Kidney capillary endothelial cell (primary cell): Measurements from ENCODE around the gene FGF11.
"Not testable (repeated sequence)": the region's sequence is repeated elsewhere in the genome, so short reads cannot be mapped to it uniquely, and the experiment has no call there.

Experiments
- DNase-seq: peaks from one replicate; pipeline ENCODE4 v3.0.0-alpha.2; 2018; ENCODE audit warnings: low spot score

FGF11 gene

GRCh38 chr17:7480089-7480384 is 40.7 kb downstream of the FGF11 start:
- DNase-seq = no peak

DNA sequence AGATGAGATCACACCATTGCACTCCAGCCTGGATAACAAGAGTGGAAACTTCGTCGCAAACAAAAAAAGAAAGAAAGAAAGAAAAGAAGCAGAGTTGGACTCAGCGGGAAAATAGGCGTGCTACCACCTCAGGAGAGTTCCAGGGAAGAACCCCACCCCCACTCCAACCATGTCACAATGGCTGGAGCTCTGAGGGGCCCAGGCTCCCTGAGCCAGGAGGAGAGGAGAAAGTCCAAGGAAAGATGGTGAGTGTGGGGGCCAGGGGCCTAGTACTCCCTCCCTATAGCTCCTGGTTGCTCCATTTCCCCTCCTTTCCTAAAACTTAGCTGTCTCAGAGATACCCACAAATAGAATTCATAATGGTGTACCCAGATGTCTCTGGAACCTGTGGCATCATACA is 42.0 kb downstream of the FGF11 start, which contains the start of gene SLC35G6:
TSS of gene SLC35G6 (plus strand) at position 172 of the 400 bp plus-strand sequence. CDS start at position 243, 71 bp downstream.
- not testable (repeated sequence) for DNase-seq

GRCh38 chr17:7481842-7482741 is 42.8 kb downstream of the FGF11 start:
- not testable (repeated sequence) for DNase-seq

GRCh38 chr17:7482742-7483088 is 43.4 kb downstream of the FGF11 start:
- DNase-seq = not testable (repeated sequence)

GRCh38 chr17:7483255-7484066 is 44.1 kb downstream of the FGF11 start:
- DNase-seq = peak; percentile 87

DNA sequence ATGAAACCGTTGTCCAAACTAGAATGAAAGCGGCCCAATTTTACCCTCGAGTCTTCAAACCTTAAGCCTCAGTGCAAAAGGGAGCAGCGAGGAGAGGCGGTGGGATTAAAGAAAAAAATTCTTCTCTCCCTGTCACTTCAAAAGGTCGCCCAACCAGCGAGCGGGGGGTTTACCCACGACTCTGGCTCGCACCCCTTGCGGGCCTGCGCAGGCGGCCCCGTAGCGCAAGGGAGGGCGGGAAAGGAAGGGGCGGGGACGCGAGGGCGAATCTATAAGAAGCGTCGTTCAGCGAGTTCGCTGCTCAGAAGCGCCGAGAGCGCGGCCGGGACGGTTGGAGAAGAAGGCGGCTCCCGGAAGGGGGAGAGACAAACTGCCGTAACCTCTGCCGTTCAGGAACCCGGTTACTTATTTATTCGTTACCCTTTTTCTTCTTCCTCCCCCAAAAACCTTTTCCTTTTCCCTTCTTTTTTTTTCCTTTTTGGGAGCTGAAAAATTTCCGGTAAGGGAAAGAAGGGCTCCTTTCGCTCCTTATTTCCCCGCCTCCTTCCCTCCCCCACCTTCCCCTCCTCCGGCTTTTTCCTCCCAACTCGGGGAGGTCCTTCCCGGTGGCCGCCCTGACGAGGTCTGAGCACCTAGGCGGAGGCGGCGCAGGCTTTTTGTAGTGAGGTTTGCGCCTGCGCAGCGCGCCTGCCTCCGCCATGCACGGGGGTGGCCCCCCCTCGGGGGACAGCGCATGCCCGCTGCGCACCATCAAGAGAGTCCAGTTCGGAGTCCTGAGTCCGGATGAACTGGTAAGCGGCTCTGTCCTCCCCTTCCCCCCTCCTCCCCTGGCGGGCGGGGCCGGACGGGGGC is 45.0 kb downstream of the FGF11 start, which contains the start of gene POLR2A:
TSS of gene POLR2A (plus strand) at position 300 of the 852 bp plus-strand sequence.
- DNase-seq = peak; percentile 96

DNA sequence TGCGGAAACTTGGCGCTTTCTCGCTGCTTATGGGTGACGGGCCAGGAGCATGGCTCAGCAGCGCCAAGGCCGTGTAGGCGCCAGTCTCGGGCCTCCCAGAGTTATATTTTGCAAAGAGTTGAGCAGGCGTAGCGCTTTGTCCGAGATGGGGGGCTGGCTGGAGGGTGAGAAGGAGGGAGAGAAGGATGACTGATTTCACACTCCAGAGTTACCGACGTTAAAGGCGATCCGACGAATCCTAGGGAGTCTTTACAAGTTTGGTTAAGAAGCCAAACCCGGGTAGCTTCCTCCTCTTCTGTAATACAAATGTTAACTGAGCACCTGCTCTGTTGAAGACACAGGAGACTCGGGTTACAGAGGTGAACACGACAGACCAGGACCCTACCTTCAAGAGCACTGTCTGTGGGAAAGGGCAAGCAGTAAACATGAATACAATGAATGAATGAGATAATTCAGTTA is 45.6 kb downstream of the FGF11 start:
- DNase-seq = no peak

DNA sequence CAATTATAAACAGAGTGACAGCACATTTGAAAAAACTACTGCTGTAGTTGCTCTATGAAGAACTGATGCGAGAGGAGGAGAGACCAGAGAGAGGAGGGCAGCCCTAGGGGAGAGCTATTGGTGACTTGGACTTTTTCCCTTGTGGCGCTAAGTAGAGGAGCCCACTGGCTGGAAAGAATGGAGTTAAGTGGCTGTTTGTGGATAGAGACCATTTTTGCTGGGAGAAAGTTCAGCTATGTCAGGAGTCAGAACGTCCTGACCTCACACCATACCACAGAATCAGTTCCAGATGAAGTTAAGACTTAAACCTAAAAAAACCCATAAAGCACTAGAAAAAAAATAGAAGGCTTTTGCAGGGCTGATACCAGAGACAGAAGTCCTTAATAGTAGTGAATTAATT is 46.9 kb downstream of the FGF11 start:
- DNase-seq = no peak

DNA sequence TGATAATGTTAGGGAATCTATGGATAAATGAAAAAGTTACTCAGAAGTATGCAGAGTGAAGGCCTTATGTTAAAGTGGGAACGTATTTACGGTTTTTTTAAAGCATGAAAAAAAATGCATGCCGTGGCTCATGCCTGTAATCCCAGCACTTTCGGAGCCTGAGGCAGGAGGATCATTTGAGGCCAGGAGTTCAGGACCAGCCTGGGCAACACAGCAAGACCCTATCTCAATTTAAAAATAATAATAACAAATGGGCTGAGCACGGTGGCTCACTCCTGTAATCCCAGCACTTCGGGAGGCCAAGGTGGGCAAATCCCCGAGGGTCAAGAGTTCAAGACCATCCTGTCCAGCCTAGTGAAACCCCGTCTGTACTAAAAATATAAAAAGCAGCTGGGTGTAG is 50.8 kb downstream of the FGF11 start:
- DNase-seq = no peak

DNA sequence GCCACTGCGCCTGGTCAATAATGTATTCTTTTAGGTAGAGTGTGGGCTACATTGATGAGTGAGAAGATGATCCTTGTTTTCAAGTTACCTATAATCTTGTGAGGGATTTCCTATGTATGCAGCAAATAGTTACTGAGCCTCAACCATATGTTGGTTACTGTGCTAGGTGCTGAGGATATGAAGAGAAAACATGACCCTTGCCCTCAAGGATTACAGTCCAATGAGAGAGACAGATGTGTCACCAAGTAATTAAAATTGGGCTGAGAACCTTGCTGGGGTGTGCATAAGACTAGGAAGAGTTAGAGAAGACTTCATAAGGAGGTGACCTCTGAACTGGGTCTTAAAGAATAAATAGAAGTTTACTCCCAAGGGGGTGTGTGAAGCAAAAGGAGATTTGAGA is 52.3 kb downstream of the FGF11 start:
- DNase-seq = no peak

GRCh38 chr17:7493941-7494340 is 54.6 kb downstream of the FGF11 start:
- no peak for DNase-seq
